HG03354 (cell line): ENCODE results near the gene ACTR10.
A peak's percentile ranks its signal among the peaks of the same experiment; 100 is the strongest.

Source experiments
- ATAC-seq: cut with Tn5 transposase; IDR thresholded peaks from one replicate; pipeline ENCODE4 v1.9.1; 2021; ENCODE audit warnings: mild to moderate bottlenecking; ENCODE audit not compliant: unreplicated experiment, poor library complexity, severe bottlenecking

Gene ACTR10

GRCh38 chr14:58276208-58276607, 76.3 kb downstream of the ACTR10 start:
- ATAC-seq: no peak

GRCh38 chr14:58278177-58278576, 78.2 kb downstream of the ACTR10 start:
- ATAC-seq: no peak

GRCh38 chr14:58280954-58281787, 81.2 kb downstream of the ACTR10 start:
- ATAC-seq: peak; percentile 78

GRCh38 chr14:58281969-58282368, 82.0 kb downstream of the ACTR10 start:
- no peak for ATAC-seq

GRCh38 chr14:58282925-58283593, 83.1 kb downstream of the ACTR10 start:
- no peak for ATAC-seq

GRCh38 chr14:58283730-58284129, 83.8 kb downstream of the ACTR10 start:
- no peak for ATAC-seq

GRCh38 chr14:58285132-58285531, 85.2 kb downstream of the ACTR10 start:
- ATAC-seq: no peak
